Middle frontal gyrus (tissue), 1 donor: ENCODE data around the gene DPP7.

Source experiments
- DNase-seq: peaks from one replicate; pipeline ENCODE4 v3.0.0-alpha.2; 2015; ENCODE audit warnings: low spot score; ENCODE audit errors: extremely low spot score

DPP7 gene

DNA sequence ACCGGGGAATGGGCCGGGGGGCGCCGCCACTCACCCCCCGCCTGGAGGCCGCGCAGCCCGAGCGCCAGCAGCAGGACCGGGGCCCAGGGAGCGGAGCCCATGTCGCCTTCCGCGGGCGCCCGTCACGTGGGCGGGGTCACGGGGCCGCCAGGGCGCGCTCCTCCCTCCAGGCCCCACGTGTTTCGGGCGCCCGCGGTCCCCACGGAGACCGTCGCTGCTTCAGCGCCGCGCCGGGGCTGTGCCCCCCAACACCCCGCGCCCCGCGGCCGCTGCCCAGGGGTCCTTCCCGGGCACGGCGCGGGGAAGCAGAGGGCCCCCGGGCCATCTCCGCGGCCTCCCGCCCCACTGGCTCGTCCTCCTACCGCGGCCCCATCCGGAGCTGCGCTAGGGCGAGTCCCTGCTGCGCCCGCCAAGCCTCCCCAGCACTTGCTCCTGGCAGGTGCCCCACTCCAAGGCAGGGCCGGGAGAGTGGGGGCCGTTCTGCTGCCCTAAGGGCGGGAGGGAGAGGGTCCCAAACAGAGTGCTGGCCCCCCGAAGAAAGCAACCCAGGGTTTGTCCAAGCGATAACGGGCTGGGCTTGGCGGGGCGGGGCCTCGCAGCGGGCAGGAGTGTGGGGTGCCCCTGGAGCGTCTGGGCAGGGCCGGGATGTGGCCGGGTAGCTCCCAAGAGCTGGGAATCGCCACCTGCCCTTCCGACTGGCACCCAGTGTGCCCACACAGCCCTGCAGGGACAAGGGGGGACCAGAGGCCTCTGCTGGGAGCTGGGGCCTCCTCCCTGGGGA is at the start of gene DPP7:
Gene DPP7, minus strand, starts transcription at position 121 of the 781 bp plus-strand sequence. Its CDS starts 20 bp downstream, at position 101.
- DNase-seq: no peak

DNA sequence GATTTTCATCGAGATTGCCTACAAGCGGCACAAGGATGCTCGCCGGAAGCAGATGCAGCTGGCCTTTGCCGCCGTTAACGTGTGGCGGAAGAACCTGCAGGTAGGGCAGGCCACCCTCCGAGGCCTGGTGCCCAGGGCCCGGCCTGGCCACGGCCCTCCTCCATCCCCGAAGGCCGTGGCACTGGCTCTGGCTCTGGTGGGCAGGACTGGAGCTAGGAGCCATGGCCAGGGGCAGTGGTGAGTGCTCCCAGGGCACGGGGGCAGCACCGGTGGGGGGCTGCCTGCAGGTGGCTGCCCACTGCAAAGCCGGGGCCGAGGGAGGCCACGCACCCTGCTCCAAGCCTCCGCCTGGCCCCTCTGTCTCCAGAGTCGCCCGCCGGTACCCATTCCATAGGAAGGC is 49.3 kb upstream of the DPP7 start:
- no peak for DNase-seq

DNA sequence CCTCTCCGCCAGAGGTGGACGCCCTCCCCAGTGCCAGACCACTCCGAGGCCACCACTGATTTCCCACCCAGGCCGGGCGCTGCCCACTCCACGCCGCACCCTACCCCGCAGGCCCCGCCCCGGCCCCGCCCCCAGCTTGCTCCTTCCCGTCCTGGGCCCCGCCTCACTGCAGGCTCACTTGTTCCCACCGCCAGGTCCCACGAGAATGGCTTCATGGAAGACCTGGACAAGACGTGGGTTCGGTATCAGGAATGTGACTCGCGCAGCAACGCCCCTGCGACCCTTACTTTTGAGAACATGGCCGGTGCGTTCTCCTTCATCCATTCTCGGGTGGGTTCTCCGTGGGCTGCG is 48.8 kb upstream of the DPP7 start:
- DNase-seq: no peak

DNA sequence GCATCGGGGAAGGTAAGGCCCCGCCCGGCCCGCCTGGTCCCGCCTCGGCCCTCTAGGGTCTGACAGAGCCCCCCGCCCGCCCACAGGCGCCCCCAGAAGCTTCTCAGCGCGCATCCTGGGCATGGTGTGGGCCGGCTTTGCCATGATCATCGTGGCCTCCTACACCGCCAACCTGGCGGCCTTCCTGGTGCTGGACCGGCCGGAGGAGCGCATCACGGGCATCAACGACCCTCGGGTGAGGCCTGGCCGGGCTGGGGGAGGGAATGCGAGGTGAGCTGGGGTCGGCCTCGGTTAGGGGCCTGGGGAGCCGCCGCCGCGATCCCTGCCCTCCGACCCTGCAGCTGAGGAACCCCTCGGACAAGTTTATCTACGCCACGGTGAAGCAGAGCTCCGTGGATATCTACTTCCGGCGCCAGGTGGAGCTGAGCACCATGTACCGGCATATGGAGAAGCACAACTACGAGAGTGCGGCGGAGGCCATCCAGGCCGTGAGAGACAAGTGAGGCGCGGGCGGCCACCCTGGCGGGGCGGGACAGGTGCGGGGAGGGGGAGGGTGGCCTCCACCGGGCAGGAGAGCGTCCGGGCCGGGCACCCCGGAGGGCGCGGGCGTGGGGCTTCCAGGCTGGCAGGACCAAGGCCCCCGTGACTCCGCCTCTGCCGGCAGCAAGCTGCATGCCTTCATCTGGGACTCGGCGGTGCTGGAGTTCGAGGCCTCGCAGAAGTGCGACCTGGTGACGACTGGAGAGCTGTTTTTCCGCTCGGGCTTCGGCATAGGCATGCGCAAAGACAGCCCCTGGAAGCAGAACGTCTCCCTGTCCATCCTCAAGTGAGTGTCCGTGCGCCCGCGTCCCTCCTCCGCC is 48.2 kb upstream of the DPP7 start:
- DNase-seq: no peak

DNA sequence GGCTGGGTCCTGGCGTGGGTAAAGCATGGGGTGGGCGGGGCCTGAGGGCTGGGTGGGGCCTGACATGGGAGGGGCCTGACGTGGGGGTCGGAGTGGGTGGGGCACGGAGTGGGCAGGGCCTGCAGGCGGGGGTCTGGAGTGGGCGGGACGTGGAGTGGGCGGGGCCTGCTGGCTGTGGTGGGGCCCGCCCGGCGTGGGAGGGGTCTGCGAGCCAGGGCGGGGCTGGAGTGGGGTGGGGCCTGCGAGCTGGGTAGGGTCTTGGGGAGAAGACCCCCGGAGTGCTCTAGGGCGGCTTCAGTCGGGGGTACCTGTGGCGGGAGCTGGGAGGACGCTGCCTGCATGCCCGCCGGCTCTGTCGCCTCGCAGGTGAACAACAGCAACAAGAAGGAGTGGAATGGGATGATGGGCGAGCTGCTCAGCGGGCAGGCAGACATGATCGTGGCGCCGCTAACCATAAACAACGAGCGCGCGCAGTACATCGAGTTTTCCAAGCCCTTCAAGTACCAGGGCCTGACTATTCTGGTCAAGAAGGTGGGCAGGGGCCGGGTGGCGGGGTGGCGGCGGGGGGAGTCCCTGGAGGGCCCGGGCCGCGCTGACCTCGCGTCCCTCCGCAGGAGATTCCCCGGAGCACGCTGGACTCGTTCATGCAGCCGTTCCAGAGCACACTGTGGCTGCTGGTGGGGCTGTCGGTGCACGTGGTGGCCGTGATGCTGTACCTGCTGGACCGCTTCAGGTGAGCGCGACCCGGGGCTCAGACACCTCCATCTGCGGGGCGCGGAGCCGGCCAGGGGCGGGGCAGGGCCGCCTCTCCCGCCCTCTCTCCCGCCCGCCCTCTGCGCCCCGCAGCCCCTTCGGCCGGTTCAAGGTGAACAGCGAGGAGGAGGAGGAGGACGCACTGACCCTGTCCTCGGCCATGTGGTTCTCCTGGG is 47.3 kb upstream of the DPP7 start:
- DNase-seq: no peak

DNA sequence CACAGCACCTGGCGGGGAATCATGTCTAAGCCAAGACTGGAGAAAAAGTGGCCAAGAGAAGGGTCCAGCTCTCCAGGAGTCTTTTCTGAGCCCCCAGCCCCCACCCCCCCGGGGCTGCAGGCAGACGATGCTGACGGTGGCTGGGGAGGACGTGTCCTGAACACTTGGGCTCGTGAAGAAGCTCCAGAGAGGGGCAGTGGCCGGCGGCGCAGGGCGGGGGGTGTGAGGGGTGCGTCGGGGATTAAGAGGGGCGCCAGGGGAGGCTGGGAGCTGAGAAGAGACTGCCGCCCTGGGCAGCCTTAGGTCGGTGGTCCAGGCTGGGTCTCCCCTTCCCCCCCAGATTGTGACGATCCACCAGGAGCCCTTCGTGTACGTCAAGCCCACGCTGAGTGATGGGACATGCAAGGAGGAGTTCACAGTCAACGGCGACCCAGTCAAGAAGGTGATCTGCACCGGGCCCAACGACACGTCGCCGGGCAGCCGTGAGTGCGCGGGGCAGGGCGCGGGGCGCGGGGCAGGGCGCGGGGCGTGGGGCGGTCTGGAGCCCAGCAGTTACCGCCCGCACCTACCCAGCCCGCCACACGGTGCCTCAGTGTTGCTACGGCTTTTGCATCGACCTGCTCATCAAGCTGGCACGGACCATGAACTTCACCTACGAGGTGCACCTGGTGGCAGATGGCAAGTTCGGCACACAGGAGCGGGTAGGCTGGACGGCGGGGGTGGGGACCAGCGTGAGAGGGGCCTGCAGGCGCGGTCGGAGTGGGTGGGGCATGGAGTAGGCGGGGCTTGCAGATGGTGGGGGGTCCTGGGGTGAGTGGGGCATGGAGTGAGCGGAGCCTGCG is 46.4 kb upstream of the DPP7 start:
- DNase-seq: no peak

DNA sequence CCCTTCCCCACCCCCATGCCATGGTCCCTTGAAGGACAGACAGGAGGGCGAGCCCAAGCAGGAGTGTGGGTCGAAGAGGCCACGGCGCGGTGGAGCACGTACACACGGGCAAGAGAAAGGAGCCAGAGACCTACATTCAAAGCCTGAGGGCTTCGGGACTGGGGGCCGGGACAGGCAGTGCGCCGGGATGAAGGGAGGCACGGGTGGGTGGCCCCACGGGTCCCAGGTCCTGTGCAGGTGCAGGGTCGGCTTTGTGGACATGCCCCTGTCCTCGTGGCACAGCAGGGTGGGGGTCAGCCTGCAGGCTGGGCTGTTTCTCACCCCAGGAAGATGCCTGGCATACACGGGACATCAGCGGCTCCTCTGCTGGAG is 45.5 kb upstream of the DPP7 start:
- DNase-seq: no peak

DNA sequence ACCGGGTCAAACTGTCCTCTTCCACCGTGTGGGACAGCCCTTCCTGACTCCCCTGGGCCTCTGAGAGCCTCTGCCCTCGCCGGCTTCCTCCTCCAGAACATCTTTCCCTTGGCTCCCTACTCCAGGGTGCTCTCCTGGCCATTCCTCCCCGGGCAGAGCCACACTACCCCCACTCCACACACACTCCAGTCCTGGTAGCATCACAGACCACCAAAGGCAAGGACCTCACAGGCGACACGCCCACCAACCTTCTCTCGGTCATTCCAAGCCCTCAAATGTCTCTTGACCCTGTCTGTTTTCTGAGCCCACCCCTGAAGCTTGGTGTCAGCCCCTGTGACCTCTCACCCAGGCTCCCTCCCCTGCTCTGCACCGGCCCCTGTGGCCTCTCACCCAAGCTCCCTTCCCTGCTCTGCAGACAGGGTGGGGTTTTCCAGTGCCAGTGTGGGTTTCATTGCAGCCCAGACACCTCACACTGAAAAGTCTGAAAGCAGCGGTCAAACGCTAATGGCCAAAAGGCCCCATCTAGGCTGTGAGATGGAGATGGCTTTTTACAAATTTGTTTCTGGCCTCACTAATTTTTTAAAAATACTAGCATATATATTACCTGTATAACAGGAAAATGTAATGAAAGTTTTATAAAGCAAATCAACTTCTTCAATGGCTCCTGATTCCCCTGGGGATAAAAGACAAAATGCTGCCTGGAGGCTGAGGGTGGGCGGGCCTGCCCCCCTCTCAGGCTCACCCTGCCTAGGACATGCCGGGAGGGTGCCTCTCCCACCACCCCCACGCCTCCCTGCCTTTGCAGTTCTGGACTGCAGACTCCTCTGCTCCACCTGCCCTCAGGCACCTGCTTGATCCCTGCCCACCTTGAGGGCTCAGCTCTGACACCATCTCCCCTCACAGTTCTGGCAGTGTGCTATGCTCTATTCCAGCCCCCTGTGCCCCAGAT is 44.8 kb upstream of the DPP7 start:
- no peak for DNase-seq

DNA sequence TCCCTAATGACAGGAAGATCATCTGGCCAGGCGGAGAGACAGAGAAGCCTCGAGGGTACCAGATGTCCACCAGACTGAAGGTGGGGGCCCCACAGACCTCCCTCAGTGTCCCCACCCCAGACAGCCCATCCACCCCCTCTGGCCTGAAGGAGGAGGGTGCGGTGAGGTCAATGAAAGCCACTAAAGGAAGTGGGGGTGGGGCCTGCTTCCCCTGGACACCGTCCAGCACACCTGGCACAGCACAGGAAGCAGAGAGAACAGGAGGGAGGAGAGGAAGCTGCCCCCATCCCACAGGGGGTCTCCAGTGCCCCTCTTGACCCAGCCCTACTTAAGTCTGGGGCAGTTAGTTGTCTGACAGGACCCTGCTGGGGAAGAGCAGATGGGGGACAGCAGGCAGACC is 44.1 kb upstream of the DPP7 start:
- no peak for DNase-seq

DNA sequence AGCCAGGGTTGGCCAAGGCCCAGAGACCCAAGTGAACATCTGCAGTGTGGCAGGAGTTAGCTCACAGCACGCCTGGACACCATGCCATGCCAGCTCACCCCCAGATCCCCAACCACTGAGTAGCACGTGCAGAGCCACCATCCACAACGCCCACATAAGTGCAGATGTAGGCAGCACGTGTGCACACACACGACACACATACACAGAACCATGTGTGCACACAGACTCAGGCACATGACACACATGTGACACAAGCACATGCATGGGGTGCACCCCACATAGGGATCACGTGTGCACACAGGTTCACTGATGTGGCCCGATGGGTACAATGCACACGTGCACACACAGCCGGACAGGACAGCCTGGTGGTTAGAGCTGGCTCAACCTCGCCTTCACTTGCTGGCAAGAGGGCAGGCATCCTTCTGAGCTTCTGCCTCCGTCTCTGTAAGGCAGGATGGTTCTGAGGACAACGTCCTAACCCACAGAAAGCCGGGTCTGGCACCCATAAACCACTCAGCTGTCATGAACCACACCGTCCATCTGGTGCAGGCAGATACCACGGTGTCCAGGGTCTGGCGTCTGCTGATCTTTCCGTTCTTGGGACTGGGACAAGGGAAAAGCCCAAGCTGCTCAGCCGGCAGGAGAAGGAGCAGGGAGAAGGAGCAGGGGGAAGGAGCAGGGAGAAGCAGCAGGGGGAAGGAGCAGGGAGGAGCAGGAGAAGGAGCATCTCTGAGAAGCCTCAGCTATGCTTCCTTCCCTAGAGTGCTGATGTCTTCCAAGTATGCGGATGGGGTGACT is 43.3 kb upstream of the DPP7 start:
- DNase-seq: no peak

DNA sequence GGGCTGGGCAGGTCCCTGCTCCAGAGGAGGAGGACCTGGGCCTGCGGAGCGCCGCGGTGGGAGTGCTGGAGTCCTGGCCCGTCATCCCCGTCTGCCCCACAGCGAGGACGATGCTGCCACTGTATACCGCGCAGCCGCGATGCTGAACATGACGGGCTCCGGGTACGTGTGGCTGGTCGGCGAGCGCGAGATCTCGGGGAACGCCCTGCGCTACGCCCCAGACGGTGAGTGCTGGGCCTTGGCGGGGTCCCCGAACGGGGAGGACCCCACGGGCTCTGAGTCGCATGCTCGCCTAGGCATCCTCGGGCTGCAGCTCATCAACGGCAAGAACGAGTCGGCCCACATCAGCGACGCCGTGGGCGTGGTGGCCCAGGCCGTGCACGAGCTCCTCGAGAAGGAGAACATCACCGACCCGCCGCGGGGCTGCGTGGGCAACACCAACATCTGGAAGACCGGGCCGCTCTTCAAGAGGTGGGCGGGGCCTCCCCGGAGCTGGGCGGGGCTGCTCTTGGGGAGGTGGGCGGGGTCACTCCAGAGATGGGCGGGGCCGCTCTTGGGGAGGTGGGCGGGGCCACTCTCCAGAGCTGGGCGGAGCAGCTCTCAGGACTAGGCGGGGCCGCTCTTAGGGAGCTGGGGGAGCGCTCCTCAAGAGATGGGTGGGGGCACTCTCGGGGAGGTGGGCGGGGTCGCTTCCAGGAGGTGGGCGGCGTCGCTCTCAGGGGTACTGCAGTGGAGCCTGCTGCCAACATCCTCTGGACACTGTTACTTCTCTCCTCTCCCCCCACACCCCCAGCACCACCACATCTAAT is 42.2 kb upstream of the DPP7 start:
- no peak for DNase-seq

DNA sequence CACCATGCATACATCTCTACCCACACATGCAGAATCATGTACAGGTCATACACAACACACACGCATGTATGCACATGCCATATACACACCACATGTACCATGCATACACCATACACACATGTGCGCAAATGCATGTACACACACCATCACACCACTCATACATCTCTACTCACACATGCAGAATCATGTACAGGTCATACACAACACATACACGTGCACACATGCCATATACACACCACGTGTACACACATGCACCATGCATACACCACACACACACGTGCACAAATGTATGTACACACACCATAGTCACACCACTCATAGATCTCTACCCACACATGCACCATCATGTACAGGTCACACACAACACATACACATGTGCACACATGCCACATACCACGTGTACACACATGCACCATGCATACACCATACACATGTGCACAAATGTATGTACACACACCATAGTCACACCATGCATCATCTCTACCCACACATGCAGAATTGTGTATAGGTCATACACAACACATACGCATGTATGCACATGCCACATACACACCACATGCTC is 38.4 kb upstream of the DPP7 start:
- DNase-seq: no peak

DNA sequence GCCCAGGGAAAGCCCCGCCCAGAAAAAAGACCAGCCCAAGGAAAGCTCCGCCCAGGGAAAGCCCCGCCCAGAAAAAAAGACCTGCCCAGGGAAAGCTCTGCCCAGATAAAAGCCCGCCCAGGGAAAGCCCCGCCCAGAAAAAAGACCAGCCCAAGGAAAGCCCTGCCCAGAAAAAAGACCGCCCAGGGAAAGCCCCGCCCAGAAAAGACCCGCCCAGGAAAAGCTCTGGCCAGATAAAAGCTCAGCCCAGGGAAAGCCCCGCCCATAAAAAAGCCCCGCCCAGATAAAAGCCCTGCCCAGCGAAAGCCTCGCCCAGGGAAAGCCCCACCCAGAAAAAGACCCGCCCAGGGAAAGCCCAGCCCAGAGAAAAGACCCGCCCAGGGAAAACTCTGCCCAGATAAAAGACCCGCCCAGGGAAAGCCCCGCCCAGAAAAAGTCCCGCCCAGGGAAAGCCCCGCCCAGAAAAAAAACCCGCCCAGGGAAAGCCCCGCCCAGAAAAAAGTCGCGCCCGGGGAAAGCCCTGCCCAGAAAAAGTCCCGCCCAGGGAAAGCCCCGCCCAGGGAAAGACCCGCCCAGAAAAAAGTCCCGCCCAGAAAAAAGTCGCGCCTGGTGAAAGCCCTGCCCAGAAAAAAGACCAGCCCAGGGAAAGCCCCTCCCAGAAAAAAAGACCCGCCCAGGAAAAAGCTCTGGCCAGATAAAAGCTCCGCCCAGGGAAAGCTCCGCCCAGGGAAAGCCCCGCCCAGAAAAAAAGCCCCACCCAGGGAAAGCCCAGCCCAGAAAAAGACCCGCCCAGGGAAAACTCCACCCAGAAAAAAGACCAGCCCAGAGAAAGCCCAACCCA is 36.3 kb upstream of the DPP7 start:
- DNase-seq: no peak

DNA sequence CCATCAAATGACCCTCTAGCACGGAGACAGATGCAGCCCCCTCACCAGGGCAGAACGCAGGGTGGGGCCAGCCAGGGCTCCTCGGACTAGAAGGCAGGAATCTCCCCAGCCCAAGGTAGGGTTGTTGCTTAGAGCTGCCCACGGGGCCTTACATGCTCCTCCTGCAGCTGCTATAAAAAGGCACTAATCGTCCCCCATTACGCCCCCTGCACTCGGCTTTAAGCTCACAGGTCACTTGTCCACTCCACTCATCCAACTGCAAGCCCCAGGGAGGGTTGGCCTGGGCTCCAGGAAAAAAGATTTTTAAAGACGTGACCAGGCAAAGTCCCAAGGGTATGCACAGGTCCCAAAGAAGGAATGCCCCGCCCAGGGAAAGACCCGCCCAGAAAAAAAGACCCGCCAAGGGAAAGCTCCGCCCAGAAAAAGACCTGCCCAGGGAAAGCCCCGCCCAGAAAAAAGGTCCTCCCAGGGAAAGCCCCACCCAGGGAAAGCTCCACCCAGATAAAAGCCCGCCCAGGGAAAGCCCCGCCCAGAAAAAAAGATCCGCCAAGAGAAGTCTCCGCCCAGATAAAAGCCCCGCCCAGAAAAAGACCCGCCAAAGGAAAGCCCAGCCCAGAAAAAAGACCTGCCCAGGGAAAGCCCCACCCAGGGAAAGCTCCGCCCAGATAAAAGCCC is 35.5 kb upstream of the DPP7 start:
- no peak for DNase-seq

DNA sequence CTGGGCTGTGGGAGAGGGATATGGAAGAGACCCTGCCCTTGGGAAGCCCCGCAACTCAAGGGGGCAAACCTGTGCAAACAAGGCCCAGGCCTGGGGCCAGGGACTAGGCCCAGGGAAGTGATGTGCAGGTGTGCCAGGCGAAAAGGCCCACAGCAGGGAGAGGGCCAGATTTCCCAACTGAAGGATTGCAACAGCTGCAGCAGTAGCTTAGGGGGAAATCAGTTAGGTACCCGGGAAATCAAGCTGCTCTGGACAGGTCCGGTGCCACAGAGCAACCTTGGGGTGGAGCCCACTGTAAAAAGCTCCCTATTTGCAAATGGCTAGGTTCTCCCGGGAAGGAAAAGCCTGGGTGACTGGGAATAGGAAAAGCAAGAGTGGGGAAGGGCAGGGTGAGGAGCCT is 34.8 kb upstream of the DPP7 start:
- no peak for DNase-seq

DNA sequence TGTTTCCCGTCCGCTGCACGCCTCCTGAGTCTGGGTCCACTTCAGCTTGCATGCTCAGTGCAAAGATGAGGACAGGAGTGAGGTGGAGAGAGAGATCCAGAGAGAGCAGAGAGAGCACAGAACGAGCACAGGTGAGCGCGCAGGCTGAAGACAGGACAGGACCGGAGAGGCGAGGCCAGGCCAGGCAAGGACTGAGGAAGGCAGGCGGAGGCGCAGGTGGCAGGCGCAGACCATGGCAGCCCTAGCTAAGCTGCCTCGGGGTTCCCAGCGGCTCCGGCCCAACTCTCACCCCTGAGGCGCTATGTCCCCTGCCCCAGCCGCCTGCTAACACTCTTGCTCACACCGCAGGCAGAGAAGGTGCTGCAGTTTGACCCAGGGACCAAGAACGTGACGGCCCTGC is 34.1 kb upstream of the DPP7 start:
- no peak for DNase-seq
